ENCODE results near the gene L2HGDH.

The L2HGDH gene

GRCh38 chr14:50242096-50242495 is 69.9 kb downstream of the L2HGDH start:
- no peak overlapping the region for H3K4me3 ChIP-seq (replicated peaks; ENCODE audit: insufficient read depth, low read length)
- no peak overlapping the region for H3K27ac ChIP-seq (replicated peaks)
- DNase-seq (ENCODE audit: low read depth in 1 of 2, low spot score in 1 of 2), result no peak
- no peaks in the 10 kb centered on the region for H3K27me3 ChIP-seq (ENCODE audit: insufficient read depth, poor library complexity, severe bottlenecking)
- no peak for TF ChIP-seq SPI1 (IDR thresholded peaks at IDR 0.05; ENCODE audit: borderline replicate concordance, low read depth)

- H3K4me3 ChIP-seq (replicated peaks; ENCODE audit: insufficient read depth, low read length), result no peak overlapping the region
- no peaks in the 10 kb centered on the region for H3K27me3 ChIP-seq (ENCODE audit: insufficient read depth, poor library complexity, severe bottlenecking)
- no peak for TF ChIP-seq SPI1 (IDR thresholded peaks at IDR 0.05; ENCODE audit: borderline replicate concordance, low read depth)
- no peak for TF ChIP-seq GABPA (IDR thresholded peaks at IDR 0.05; ENCODE audit: low read depth)
- no peak for TF ChIP-seq CTCF (IDR thresholded peaks at IDR 0.05; ENCODE audit: insufficient read depth, low read length)
- no peak for TF ChIP-seq POLR2AphosphoS5 (IDR thresholded peaks at IDR 0.05; ENCODE audit: low read depth)
- TF ChIP-seq REST (IDR thresholded peaks at IDR 0.05; ENCODE audit: insufficient replicate concordance, low read depth), result no peak
- DNase-seq (ENCODE audit: low read depth in 1 of 2, low spot score in 1 of 2), result peak in 1 of 2 experiments; percentile 58
- H3K27ac ChIP-seq (replicated peaks), result peak overlapping the region; percentile 58
These were observed 74.6 kb downstream of the L2HGDH start for GRCh38 chr14:50237427-50237826.

GRCh38 chr14:50233951-50234250 is 78.1 kb downstream of the L2HGDH start:
- Histone ChIP-seq H3K4me3 (replicated peaks; ENCODE audit: insufficient read depth, low read length) (no peak overlapping the region), H3K27me3 (ENCODE audit: insufficient read depth, poor library complexity, severe bottlenecking) (no peaks in the 10 kb centered on the region), H3K27ac (replicated peaks) (no peak overlapping the region)
- TF ChIP-seq GABPA (IDR thresholded peaks at IDR 0.05; ENCODE audit: low read depth) (no peak), CTCF (IDR thresholded peaks at IDR 0.05; ENCODE audit: insufficient read depth, low read length) (no peak), POLR2AphosphoS5 (IDR thresholded peaks at IDR 0.05; ENCODE audit: low read depth) (no peak), SPI1 (IDR thresholded peaks at IDR 0.05; ENCODE audit: borderline replicate concordance, low read depth) (no peak), REST (IDR thresholded peaks at IDR 0.05; ENCODE audit: insufficient replicate concordance, low read depth) (no peak)
- DNase-seq (ENCODE audit: low read depth in 1 of 2, low spot score in 1 of 2), result no peak

GRCh38 chr14:50233166-50233950 is 78.7 kb downstream of the L2HGDH start:
- no peak for DNase-seq (ENCODE audit: low read depth in 1 of 2, low spot score in 1 of 2)
- Histone ChIP-seq H3K27ac (replicated peaks) (no peak overlapping the region), H3K4me3 (replicated peaks; ENCODE audit: insufficient read depth, low read length) (no peak overlapping the region), H3K27me3 (ENCODE audit: insufficient read depth, poor library complexity, severe bottlenecking) (no peaks in the 10 kb centered on the region)
- no peak for TF ChIP-seq POLR2AphosphoS5 (IDR thresholded peaks at IDR 0.05; ENCODE audit: low read depth)
- no peak for TF ChIP-seq CTCF (IDR thresholded peaks at IDR 0.05; ENCODE audit: insufficient read depth, low read length)
- TF ChIP-seq SPI1 (IDR thresholded peaks at IDR 0.05; ENCODE audit: borderline replicate concordance, low read depth), result no peak
- TF ChIP-seq REST (IDR thresholded peaks at IDR 0.05; ENCODE audit: insufficient replicate concordance, low read depth), result no peak
- TF ChIP-seq GABPA (IDR thresholded peaks at IDR 0.05; ENCODE audit: low read depth), result no peak
